HG03097 (cell line): ENCODE measurements around the gene CERCAM.

Source experiments
- ATAC-seq: cut with Tn5 transposase; IDR thresholded peaks from one replicate; pipeline ENCODE4 v1.9.1; 2021; ENCODE audit not compliant: unreplicated experiment, low FRiP score

CERCAM gene

GRCh38 chr9:128420651-128421481 lies at the start of gene CERCAM:
Gene CERCAM (plus strand): TSS chr9:128420857. CDS start chr9:128420878, 21 bp downstream.
- peak; percentile 57 for ATAC-seq

GRCh38 chr9:128371630-128372117 lies 49.0 kb upstream of the CERCAM start:
- no peak for ATAC-seq

GRCh38 chr9:128372188-128372641 lies 48.4 kb upstream of the CERCAM start:
- no peak for ATAC-seq

GRCh38 chr9:128372784-128373183 lies 47.9 kb upstream of the CERCAM start:
- no peak for ATAC-seq

- ATAC-seq: no peak
Measured at GRCh38 chr9:128374221-128374675, 46.4 kb upstream of the CERCAM start.

- ATAC-seq: no peak
Measured at GRCh38 chr9:128375865-128376264, 44.8 kb upstream of the CERCAM start.

GRCh38 chr9:128382261-128382660 lies 38.4 kb upstream of the CERCAM start:
- ATAC-seq: no peak

GRCh38 chr9:128383007-128383753 lies 37.5 kb upstream of the CERCAM start:
- ATAC-seq: no peak

GRCh38 chr9:128383791-128384190 lies 36.9 kb upstream of the CERCAM start:
- ATAC-seq: no peak

- ATAC-seq: no peak
Measured at GRCh38 chr9:128384801-128385495, 35.7 kb upstream of the CERCAM start.

- no peak for ATAC-seq
Measured at GRCh38 chr9:128385496-128386460, 34.9 kb upstream of the CERCAM start.

GRCh38 chr9:128388150-128388549 lies 32.5 kb upstream of the CERCAM start:
- ATAC-seq: no peak

GRCh38 chr9:128389395-128390149 lies 31.1 kb upstream of the CERCAM start:
- no peak for ATAC-seq

GRCh38 chr9:128390150-128390812 lies 30.4 kb upstream of the CERCAM start:
- no peak for ATAC-seq

GRCh38 chr9:128390813-128391711 lies 29.6 kb upstream of the CERCAM start:
- no peak for ATAC-seq

GRCh38 chr9:128391956-128392301 lies 28.7 kb upstream of the CERCAM start:
- ATAC-seq: no peak

GRCh38 chr9:128392302-128393144 lies 28.1 kb upstream of the CERCAM start:
- ATAC-seq: no peak
